Panc1 (cell line): Measurements from ENCODE around the gene GRID1. TPM values are rescaled to one million over a fixed set of nuclear protein-coding genes. Genes with fewer than 3 reads are reported as not detected.

Experiments used
- ATAC-seq: fragments of 200-7000 bp; cut with Tn5 transposase; 2 replicates; pipeline ENCODE4 v1.9.1; 2020; ENCODE audit warnings: mild to moderate bottlenecking, moderate library complexity
- BruUV-seq: library from RNA; stranded (reverse); fragments of 400-500 nt; replicated peaks from 2 replicates; lab custom pipeline; 2021; lab: Mats Ljungman, UMichigan
- CTCF ChIA-PET: fragments of 300-600 bp; sonication (Branson Sonifier 250); formaldehyde crosslinking; loops from one replicate; lab custom pipeline; 2022; ENCODE audit warnings: antibody characterized with exemption; lab: Charles Lee
- POLR2A ChIA-PET: fragments of 300-600 bp; sonication (Branson Sonifier 250); formaldehyde crosslinking; loops from one replicate; lab custom pipeline; 2022; ENCODE audit warnings: antibody characterized with exemption; lab: Charles Lee
- DNase-seq: peaks from one replicate; pipeline ENCODE4 v3.0.0-alpha.2; 2010; ENCODE audit warnings: low read depth, low spot score
- H3K27ac ChIP-seq: 2 replicates; pipeline ENCODE4 v1.5.1; 2011; ENCODE audit warnings: mild to moderate bottlenecking, low read length, inconsistent platforms
- H3K27me3 ChIP-seq: fragments of 200-500 bp; sonication (Bioruptor generic); 2 replicates; pipeline ENCODE4 v1.6.0; 2014; ENCODE audit warnings: low read length, inconsistent platforms; ENCODE audit not compliant: control insufficient read depth, insufficient read depth
- H3K36me3 ChIP-seq: fragments of 200-500 bp; sonication (Bioruptor generic); 2 replicates; pipeline ENCODE4 v1.5.1; 2014; ENCODE audit warnings: inconsistent platforms, mild to moderate bottlenecking, low read length, moderate library complexity; ENCODE audit not compliant: control insufficient read depth, insufficient read depth
- H3K4me1 ChIP-seq: 2 replicates; pipeline ENCODE4 v1.5.1; 2011; ENCODE audit warnings: inconsistent platforms, mild to moderate bottlenecking, low read length, moderate library complexity; ENCODE audit not compliant: control insufficient read depth, insufficient read depth
- H3K4me3 ChIP-seq, 2 experiments: 2 replicates each; pipeline ENCODE4 v1.5.1; 2011 to 2012; ENCODE audit warnings: low read depth in 2 of 2, low read length in 2 of 2, mild to moderate bottlenecking in 2 of 2, inconsistent platforms in 1 of 2, moderate library complexity in 1 of 2
- H3K9me3 ChIP-seq: fragments of 200-500 bp; sonication (Bioruptor generic); 2 replicates; pipeline ENCODE4 v1.5.1; 2014; ENCODE audit warnings: low read depth, mild to moderate bottlenecking, inconsistent platforms, low read length, moderate library complexity; ENCODE audit not compliant: control insufficient read depth, insufficient read depth
- CTCF ChIP-seq: fragments of 450-650 bp; IDR thresholded peaks from 2 replicates; pipeline ENCODE4 v1.5.1; 2017; ENCODE audit warnings: mild to moderate bottlenecking
- POLR2AphosphoS5 ChIP-seq: IDR thresholded peaks from 2 replicates; pipeline ENCODE4 v1.6.1; 2012; ENCODE audit warnings: mild to moderate bottlenecking, low read depth, low read length, moderate library complexity
- REST ChIP-seq, 2 experiments: IDR thresholded peaks; 2 replicates each; pipeline ENCODE4 v1.6.1; 2011 to 2012; ENCODE audit warnings: low read depth in 2 of 2, control low read depth in 1 of 2, low read length in 1 of 2, mild to moderate bottlenecking in 1 of 2, moderate library complexity in 1 of 2; ENCODE audit not compliant: insufficient read depth in 1 of 2
- SIN3A ChIP-seq: IDR thresholded peaks from 2 replicates; pipeline ENCODE4 v1.6.1; 2012; ENCODE audit warnings: low read depth, mild to moderate bottlenecking, low read length, moderate library complexity, borderline replicate concordance; ENCODE audit not compliant: insufficient read depth
- TCF7L2 ChIP-seq: IDR thresholded peaks from 2 replicates; pipeline ENCODE4 v1.6.1; 2011; ENCODE audit warnings: mild to moderate bottlenecking, low read depth, low read length, inconsistent platforms
- in situ Hi-C: cut with HindIII; loops from 2 replicates; pipeline ENCODE4 v1.10.0; 2016; ENCODE audit warnings: low sequenced_read_pairs, low pct_unique_long_range_greater_than_20kb
- intact Hi-C: fragments of 100-400 bp; cut with micrococcal nuclease; formaldehyde crosslinking; loops from one replicate; pipeline ENCODE4 v1.10.0; 2022; ENCODE audit not compliant: unreplicated experiment
- total RNA-seq: library from RNA; stranded (reverse); gene quantifications from one replicate; pipeline ENCODE4 v1.2.1, GENCODE V29; 2021; ENCODE audit not compliant: unreplicated experiment

The GRID1 gene
- total RNA-seq, 1 experiment from 2014 or later: 2.3 TPM

GRCh38 chr10:86167762-86168128 is 198.8 kb downstream of the GRID1 start:
- ChIA-PET CTCF (no interaction called here), POLR2A (no interaction called here)
- Histone ChIP-seq H3K27ac (no peak overlapping the region), H3K4me1 (no peaks in the 10 kb centered on the region), H3K27me3 (no peaks in the 10 kb centered on the region), H3K9me3 (no peaks in the 10 kb centered on the region), H3K36me3 (no peaks in the 10 kb centered on the region), H3K4me3 (no peak overlapping the region)
- ATAC-seq (no peak), DNase-seq (no peak)
- intact Hi-C loops: no loop called here
- BruUV-seq: no TSS peak
- TF ChIP-seq TCF7L2 (no peak), REST (IDR thresholded peaks at IDR 0.05; ENCODE audit: insufficient read depth in 1 of 2, low read depth in 2 of 2, low read length in 1 of 2) (no peak), POLR2AphosphoS5 (no peak), CTCF (no peak), SIN3A (no peak)
- in situ Hi-C loops: no loop called here

- TF ChIP-seq POLR2AphosphoS5: no peak
- no peak for TF ChIP-seq REST (IDR thresholded peaks at IDR 0.05; ENCODE audit: insufficient read depth in 1 of 2, low read depth in 2 of 2, low read length in 1 of 2)
- TF ChIP-seq CTCF: no peak
- no peak for TF ChIP-seq TCF7L2
- no peak for TF ChIP-seq SIN3A
- ChIA-PET CTCF (no interaction called here), POLR2A (no interaction called here)
- Histone ChIP-seq H3K27ac (no peak overlapping the region), H3K4me3 (no peak overlapping the region), H3K36me3 (no peaks in the 10 kb centered on the region), H3K9me3 (no peaks in the 10 kb centered on the region), H3K27me3 (no peaks in the 10 kb centered on the region), H3K4me1 (no peaks in the 10 kb centered on the region)
- DNase-seq: no peak
- intact Hi-C loops (no loop called here), in situ Hi-C loops (no loop called here)
- no peak for ATAC-seq
- no TSS peak for BruUV-seq
Measured at GRCh38 chr10:86167121-86167761, 199.4 kb downstream of the GRID1 start.
